Globus pallidus (tissue), 1 donor: ENCODE results near the gene RRM2.

Source experiments
- DNase-seq: peaks from one replicate; pipeline ENCODE4 v3.0.0-alpha.2; 2015; ENCODE audit warnings: low spot score

The RRM2 gene

DNA sequence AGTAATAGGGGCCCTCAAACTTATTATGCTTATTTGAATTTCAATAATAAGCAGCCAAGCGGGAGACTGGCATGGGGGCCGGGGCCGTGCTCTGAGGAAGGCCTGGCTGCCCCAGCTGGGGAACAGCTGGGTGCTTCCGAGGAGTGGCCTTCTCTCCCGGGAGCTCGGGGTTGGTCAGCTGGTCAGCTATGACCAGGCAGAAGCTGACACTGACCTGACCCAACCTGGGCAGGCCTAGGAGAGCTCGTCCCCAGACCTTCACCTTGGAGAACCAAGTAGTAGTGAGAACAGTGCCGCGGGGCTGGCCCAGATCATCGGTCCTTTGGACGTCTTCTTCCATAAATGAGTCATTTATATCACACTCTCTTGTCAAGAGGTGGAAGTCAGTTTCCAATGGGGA is 36.1 kb downstream of the RRM2 start:
- DNase-seq, result no peak

GRCh38 chr2:10159086-10159485 is 36.5 kb downstream of the RRM2 start:
- DNase-seq, result no peak

GRCh38 chr2:10159581-10160131 is 37.1 kb downstream of the RRM2 start:
- no peak for DNase-seq

DNA sequence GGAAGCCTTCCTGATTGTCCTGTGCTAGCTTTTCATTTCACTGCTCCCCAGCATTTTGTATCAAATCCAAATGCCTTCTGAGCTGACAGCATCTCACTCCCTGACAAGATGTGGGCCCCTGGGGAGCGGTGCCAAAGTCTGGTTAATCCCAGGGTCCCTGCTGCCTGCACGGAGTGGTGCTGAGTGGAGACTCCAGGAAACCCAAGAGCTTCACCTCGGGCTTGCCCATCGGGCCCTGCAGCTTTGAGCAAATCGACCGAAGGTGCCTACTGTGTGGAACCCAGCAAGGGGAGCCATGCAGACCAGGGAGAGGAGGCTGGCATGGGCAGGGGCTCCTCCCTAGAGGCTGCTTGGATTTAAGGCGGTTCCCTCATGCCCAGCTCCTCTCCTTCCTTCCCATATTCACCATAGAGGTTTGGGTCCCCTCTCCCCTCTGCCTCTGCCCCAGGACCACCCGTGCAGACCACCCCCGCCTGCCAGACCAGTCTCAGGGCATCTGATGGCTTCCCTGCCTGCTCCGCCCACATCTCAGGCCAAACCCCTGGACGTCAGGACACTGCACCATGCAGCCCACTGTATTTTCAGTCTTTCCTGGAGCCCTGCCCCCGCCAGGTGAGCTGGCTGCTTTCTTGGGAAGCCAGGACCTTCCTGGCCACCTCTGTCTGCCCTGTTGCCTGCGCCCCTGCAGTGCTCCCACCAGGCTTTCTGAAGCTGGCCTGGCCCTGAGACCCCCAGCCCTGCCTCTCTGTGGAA is 37.8 kb downstream of the RRM2 start:
- DNase-seq, result no peak

- no peak for DNase-seq
These were observed 38.8 kb downstream of the RRM2 start for GRCh38 chr2:10161206-10161931.

DNA sequence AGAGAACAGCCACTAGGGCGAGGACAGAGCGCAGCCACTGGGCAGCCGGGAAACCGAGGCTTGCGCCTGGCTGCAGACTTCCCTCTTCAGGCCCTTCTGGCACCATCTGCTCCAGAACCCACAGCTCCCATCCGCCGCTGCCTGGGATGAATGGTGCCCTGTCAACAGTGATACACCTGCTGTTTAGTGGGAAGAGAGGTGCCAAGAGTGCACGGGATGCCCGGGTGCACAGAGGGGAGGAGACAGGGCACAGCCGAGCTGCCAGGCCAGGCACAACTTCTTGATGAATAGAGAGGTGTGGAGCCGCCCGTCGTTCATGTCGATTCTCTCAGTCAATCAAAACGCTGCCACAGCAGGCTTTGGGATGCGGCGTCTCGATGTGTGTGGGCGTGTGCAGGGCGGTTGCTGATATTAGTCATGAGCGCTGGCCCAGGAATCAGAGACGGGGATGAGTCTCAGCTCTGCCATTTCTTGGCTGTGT is 39.5 kb downstream of the RRM2 start:
- no peak for DNase-seq

DNA sequence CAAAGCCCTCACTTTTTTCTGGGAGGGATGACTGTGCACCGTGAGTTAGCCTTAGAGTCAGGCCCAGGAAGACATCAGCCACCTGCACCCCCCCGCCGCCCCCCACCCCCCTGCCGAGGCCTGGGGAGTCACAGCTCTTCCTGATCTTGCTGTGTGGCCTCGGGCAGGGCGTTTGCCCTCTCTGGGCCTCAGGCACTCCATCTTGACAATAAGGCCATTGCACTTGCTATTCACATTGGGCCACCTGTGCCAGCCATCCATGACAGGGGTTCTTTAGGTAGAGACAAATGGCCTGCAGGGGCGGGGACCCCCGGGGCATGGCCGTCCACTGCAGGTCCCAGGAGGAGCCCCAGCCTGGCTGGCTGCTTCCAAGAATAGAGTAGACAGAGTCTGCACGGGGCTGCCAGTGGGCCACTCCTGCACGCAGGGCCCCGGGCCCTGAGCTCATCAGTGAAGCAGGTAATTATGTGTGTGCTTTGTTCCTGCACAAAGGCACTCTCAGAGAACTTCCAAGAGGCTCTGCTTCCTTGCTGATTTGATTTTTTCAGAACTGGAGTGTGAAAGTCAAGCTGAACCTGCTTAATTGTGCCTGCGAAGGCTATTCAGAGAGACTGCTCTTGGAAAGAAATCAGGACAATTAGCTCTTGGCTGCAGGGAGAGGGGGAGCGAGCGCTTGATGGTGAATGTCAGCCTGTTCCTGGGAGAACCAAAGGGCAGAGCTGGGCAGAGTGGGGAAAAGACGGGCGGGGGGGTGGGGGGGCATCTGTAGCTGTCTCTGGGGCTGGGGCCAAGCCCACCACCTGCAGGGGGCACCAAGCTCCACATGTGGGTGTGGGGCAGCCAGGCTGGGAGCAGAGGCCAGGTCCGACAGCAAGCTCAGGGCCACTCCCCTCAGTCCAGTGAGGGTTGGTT is 40.3 kb downstream of the RRM2 start:
- peak; percentile 29 for DNase-seq

- DNase-seq, result no peak
These were observed 41.3 kb downstream of the RRM2 start for GRCh38 chr2:10163498-10164486.

- DNase-seq, result no peak
These were observed 42.1 kb downstream of the RRM2 start for GRCh38 chr2:10164601-10165000.

DNA sequence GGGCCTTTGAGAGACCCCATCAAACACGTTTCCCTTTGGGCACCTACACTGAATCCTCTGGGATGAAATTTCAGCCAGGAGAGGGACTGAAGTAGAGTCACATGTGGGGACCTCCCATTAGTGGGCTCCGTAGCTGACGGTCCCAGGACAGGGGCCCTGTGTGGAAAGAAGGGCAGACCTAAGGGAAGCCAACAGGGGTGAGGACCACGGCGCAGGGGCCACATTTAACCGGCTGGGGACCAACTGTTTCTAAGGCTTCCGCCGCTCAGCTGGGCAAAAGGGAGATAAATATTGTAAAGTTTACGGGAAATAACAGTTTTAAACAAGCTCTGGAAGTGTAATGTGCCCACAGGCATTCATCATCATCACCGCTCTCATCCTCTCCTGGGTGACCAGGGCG is 42.7 kb downstream of the RRM2 start:
- no peak for DNase-seq

GRCh38 chr2:10165861-10166675 is 43.5 kb downstream of the RRM2 start:
- DNase-seq, result no peak

GRCh38 chr2:10166676-10167292 is 44.2 kb downstream of the RRM2 start:
- DNase-seq, result no peak

- no peak for DNase-seq
These were observed 44.8 kb downstream of the RRM2 start for GRCh38 chr2:10167316-10167715.

DNA sequence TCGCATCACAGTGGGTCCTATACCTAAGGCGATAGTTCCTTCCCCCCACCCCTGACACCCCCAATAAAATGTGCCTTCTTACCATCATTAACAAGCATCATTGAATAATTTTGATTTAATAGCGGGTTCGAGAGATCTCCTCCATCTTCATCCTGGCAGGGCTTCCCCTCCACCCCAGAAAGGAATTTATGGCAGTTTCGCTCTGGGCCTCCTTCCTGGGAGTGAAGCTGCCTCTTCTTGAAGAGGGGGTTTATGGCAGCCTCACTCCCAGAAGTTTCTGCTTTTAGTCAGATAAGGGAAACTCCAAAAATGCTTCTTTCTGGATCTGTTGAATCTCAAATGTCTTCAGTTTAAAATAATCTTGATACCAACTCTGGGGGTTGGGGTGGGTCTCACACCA is 45.7 kb downstream of the RRM2 start:
- DNase-seq, result no peak

DNA sequence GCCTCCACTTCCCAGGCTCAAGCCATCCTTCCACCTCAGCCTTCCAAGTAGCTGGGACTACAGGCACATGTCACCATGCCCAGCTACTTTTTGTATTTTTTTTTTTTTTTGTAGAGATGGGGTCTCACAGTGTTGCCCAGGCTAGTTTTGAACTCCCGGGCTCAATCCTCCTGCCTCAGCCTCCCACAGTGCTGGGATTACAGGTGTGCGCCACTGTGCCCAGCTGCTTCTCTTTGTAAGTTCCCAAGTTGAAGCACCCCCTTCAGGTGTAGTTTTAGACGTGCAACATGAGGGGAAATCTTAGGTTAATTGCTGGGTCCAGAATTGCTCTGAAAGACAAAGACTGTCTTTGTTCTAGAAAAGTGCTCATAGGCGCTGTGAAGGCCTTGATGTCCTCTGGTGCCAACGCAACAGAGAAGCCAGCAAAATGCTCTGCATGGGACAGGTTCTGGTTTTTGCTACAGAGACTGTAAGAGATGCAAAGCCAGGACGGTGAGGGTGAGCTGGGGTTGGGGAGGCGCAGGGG is 46.6 kb downstream of the RRM2 start:
- DNase-seq, result no peak

DNA sequence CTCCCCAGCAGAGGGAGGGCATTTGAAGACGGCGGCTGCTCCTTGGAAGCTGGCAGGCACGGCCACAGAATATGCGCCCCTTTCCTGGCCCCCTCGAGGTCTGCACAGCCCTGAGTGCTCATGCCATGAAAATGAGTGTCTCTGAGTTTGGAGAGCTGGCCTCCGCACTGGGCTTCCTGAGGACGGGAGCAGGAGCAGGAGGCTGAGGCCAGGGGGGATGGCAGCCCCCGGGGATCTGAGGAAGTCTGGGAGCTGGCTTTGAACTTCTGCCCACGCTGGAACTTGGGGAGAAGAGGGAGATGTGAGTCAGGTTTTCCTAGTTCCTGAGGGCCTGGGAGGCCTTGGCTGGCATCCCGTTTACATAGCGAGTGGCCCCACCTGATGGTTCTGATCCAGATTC is 47.0 kb downstream of the RRM2 start:
- no peak for DNase-seq

- DNase-seq, result no peak
These were observed 47.7 kb downstream of the RRM2 start for GRCh38 chr2:10170256-10170655.

DNA sequence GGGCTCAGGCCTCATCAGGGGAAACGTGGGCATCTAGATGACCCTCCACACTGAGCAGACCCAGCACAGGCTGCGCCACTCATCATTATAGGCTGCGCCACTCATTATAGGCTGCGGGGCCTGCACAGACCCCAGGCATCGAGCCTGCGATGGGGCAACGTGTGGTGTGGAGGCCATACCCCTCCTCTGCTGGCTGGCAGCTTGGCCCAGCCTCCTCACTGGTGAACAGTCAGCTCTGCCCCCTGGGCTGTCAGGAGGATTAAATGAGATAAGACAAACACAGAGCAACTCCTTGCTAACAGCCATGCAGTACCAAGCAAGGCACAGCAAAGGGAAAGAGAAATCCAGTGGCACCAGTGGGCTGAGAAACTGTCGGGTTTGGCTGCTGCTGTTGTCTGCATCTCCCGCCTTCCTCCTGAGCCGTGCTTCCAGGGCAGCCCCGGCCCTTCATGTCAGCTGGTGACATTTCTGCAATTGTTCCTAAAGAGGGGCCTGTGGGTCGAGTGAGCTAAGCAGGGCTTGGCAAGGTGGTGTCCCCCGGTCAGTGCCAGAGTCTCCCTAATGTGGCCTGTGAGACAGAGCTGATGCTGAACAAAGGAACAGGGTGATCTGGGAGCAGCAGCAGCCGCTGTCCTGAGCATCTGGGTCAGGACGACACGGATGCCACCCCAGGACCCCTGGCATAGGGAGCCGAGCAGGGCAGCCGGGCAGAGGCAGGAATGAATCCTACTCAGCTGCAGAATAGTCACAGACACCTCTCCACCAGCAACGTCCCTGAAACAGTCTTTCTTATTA is 48.7 kb downstream of the RRM2 start:
- DNase-seq, result no peak
